ENCODE results near the gene NPLOC4. TPM values are rescaled to one million over a fixed set of nuclear protein-coding genes. Genes with fewer than 3 reads are reported as not detected.

Gene NPLOC4
- total and polyA plus RNA-seq, 9 of the 15 experiments (the other 6 are each of a cell fraction or from before 2014, with no cell fraction given), result 1.5 to 116 (median 64.5) TPM

- WGBS (ENCODE audit: insufficient coverage, low coverage, missing lambda C conversion rate), result 91% methylated on average over 19 of the region's 19 CpGs
- H3K9ac ChIP-seq (ENCODE audit: insufficient read depth in 1 of 2, low read depth in 2 of 2, low read length in 2 of 2), result no peak overlapping the region
- no peak overlapping the region for H3K27ac ChIP-seq (ENCODE audit: extremely low read depth, low read depth, low read length)
- no peak overlapping the region for H3K4me3 ChIP-seq
- peaks cover 47% of the 10 kb centered on the region for H3K79me2 ChIP-seq (ENCODE audit: control insufficient read depth, insufficient read depth, low read length)
- ATAC-seq (no peak), FAIRE-seq (peak; percentile 58), DNase-seq (ENCODE audit: extremely low read depth in 1 of 4, low spot score in 3 of 4) (no peak)
- intact Hi-C loops (cut with micrococcal nuclease), result no loop called here
- no peak overlapping the region for H3K4me2 ChIP-seq (ENCODE audit: insufficient read depth, low read length)
- POLR2A ChIA-PET, result interaction anchor here (0.9 kb wide), 1 partner anchor 11 kb away, joined by 5 read pairs; no protein-coding TSS in a partner anchor
- BruUV-seq (replicated peaks), result TSS peak; percentile 12
- H3K27me3 ChIP-seq (ENCODE audit: control insufficient read depth in 2 of 2, insufficient read depth in 2 of 2, low read length in 2 of 2), result no peaks in the 10 kb centered on the region
- H4K20me1 ChIP-seq (replicated peaks; ENCODE audit: control insufficient read depth, insufficient read depth, low read length), result peaks cover 10% of the 10 kb centered on the region
- no peaks in the 10 kb centered on the region for H3K9me3 ChIP-seq (replicated peaks; ENCODE audit: control insufficient read depth, insufficient read depth, low read depth, low read length)
- H3K36me3 ChIP-seq (ENCODE audit: control insufficient read depth, insufficient read depth, low read length), result peaks cover 87% of the 10 kb centered on the region
- H2AFZ ChIP-seq (ENCODE audit: low read depth, low read length), result no peak overlapping the region
- TF ChIP-seq ZBTB33 (CRISPR knock-in tag; IDR thresholded peaks at IDR 0.05) (peak; percentile 23; the same call in 1 of the 2 replicates), ID3 (CRISPR knock-in tag; IDR thresholded peaks at IDR 0.05) (no peak), ID3 (tag; IDR thresholded peaks at IDR 0.05) (no peak), HNRNPH1 (optimal IDR thresholded peaks at IDR 0.05; ENCODE audit: low read depth, low read length) (no peak), ARHGAP35 (IDR thresholded peaks at IDR 0.05; ENCODE audit: partially characterized antibody) (no peak)
- in situ Hi-C loops (cut with MboI), result no loop called here
- H3K9me1 ChIP-seq (ENCODE audit: control insufficient read depth, insufficient read depth, low read length), result no peaks in the 10 kb centered on the region
- CTCF ChIA-PET (ENCODE audit: low intra/inter-chr PET ratio), result no interaction called here
- H3K4me1 ChIP-seq (replicated peaks in 1 of 2; ENCODE audit: control insufficient read depth in 2 of 2, insufficient read depth in 2 of 2, low read length in 2 of 2), result no peaks in the 10 kb centered on the region
Measured at GRCh38 chr17:81609541-81610311, 27.2 kb downstream of the NPLOC4 start.

All from K562 (cell line).